GM21529 (cell line): Measurements from ENCODE around the gene MCC.

ENCODE experiments used
- ATAC-seq: cut with Tn5 transposase; IDR thresholded peaks from one replicate; pipeline ENCODE4 v1.9.1; 2021; ENCODE audit not compliant: unreplicated experiment

The MCC gene

DNA sequence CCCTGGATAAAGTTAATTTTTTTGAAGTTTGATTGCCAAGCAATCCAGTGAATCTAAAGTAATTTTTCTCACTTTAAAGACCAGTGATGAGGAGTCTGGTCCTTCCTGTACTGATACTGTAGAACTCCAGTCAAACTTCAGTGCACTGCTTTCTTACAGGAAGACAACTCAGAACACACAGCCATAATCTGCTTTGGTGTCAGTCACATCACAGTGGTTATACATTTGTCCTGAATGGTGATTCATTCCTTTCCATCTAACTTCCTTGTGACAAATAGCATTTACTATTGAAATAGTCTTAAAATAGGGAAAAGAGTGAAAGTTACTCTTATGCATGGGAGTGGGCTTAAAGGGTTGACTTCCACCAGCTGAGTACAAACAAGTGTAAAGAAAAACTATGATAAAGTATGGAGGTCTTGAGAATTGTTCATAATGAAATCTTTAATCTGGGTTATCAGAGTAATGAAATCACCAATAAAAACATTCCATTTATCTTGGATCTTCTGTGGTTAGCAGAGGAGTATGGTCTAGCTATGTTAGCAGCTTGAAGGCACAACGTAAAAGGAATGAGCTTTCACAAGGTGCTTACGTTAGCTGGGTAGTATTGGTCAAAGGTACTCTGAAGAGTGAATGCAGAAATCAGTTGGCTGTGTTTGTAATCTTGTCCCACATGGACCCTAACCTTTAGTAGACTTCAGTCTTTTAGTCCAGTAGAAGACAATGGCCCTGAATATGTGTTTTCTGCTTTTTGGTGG is 470.2 kb downstream of the MCC start:
- ATAC-seq, result no peak

DNA sequence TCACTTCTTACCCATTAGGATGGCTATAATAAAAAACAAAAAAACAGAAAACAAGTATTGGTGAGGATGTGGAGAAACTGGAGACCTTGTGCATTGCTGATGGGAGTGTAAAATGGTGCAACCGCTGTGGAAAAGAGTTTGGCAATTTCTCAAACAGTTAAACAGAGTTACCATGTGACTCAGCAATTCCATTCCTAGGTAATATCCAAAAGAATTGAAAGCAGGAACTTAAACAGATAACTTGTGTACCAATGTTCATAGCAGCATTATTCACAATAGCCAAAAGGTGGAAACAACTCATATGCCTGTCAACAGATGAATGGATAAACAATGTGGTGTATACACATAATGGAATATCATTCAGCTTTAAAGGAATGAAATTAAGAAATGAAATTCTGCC is 482.8 kb downstream of the MCC start:
- ATAC-seq, result no peak

DNA sequence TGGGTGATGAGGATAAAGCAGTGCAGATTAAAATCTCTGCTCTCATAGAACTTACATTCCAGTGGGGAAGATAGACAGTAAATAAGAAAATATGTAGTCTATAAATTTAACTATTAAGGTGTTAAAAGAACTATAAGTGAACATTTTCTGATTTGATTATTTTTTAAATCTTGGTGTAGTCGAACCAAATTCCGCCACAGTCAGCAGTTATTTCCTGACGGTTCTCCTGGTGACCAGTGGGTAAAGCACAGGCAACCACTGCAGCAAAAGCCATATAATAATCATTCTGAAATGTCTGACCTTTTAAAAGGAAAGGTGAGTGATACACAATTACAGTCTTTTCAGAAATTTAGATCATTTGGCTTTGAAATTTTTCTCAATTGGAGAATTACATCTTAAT is 484.5 kb downstream of the MCC start:
- no peak for ATAC-seq

DNA sequence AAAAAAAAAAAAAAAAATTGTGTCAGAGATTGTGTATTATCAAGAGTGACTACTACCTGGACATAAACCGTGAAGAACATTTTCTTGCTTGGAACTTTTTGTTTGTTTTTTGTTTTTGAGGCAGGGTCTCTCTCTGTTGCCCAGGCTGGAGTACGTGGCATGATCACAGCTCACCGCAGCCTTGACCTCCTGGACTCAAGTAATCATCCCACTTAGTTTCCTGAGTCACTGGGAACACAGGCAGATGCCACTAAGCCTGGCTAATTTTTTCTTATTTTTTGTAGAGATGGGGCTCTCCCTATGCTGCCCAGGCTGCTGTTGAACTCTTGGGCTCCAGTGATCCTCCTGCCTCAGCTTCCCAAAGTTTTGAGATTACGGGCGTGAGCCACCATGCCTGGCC is 485.8 kb downstream of the MCC start:
- no peak for ATAC-seq

DNA sequence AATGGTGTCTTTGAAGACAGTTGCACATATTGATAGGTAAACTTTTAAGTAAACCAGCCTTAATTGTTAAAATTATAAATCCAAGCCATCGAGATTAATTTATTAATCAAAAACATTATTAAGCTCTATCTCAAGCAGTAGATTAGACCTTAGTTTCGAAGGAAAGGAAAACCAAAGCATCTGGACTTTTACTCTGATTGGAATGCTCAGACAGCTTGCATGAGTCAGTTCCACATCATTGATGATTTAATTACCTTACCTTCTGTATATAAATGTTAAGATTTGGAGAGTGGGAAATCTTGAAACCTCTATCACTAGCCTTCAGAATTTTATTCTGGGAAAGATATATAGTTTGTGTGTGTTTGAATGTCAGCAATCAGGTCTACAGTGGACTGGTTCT is 487.8 kb downstream of the MCC start:
- ATAC-seq, result no peak

DNA sequence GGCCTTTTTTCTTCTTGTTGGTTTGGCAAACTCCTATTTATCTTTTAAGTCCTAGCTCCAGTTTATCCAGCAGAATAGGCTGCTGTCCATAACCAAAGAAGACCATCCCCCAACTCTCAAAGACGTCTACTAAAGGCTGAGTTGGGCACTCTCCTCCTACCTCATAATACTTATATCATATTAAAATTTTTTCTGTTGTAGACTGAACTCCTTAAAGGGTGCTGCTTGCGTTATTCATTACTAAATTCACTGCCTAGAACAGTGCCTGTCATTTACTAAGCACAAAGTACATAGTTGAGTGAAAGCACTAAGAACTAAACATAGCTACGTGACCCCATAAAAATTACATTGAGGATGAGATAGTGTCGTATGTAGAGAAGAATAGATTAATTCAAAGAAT is 490.0 kb downstream of the MCC start:
- ATAC-seq, result no peak

DNA sequence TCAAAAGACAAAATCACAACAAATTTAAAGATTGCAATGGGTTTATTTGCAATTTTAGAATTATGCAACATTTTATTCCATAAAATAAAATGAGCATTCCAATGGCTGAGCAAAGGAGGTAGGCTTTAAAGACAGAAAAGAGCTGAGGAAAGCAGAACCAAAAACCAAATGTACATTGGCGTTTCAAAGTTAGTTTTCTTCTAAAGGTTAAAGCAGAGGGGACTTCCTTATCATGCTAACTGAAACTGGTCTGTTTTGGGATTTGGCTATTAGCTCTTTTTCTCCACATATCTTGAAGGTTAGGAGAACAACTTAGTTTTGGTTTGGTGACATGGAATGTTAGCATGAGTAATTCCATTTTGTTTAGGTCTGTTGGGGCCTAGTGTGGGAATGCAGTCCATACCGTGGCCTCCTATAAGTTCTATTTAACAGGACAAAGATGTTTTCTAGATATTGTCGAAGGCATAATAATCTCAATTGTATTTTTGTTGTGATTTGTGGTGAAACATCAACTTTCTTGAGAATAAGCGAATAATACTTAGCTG is 491.4 kb downstream of the MCC start:
- ATAC-seq, result no peak

DNA sequence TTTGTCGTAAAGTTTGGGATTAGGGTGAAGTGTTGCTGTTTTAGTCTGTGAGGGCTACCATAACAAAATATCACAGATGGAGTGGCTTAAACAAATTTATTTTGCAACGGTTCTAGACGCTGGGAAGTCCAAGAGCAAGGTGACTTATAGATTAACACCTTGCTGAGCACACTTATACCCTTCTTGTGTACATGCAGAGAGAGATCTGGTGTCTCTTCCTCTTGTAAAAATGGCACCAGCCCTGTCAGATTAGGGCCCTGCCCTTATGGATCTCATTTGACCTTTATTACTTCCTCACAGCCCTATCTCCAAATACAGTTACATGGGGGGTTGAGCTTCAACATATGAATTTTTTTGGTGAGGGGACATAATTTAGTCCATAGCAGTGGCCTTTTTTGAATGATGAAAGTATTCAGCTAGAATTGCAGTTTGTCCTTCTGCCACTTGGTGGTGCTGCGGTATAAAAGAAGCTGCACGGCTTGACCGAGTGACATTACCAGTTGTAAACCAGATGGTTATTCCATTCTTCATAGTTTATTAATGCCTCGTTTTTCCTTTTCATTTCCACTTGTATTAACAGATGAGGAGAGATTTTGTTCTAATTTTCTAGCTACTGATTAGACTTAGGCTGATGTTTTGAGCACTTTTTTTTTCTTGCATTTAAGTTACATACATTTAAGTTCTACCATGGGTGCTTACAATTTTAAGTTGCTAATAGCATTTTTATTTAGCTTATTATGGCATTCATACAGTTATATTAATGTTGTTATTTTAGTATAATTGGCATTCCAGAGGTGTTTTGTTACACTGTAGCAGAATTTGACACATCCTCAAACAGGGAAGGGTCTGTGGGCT is 492.3 kb downstream of the MCC start:
- ATAC-seq, result peak; percentile 89

DNA sequence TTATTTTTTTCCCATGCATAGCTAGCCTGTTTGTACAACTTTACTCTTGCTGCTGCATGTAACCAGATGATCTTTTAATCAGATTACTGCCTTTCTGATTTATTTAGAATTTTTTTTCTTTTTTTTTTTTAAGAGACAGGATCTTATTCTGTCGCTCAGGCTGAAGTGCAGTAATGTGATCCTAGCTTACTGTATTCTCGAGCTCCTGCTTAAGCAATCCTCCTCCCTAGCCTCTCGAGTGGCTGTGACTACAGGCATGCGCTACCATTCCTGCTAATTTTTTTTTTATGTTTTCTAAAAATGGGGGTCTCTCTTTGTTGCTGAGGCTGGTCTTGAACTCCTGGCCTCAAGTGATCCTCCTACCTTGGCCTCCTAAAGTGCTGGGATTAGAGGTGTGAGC is 502.0 kb downstream of the MCC start:
- ATAC-seq, result no peak

DNA sequence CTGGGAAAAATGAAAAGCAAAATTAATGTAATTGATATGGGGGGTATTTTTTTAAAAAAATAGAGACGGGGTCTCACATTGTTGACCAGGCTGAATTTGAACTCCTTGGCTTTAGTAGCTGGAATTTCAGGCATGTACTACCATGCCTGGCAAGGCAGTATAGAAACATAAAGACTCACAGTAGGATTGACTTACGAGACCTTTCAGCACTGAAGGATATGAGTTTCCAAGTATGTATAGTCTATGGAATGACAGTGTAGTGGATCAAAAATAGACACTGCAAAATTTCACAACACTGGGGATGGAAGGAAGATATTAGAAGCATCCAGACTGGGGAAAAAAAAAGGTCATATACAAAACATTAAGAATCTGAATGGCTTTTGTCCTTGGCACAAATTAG is 504.9 kb downstream of the MCC start:
- no peak for ATAC-seq

DNA sequence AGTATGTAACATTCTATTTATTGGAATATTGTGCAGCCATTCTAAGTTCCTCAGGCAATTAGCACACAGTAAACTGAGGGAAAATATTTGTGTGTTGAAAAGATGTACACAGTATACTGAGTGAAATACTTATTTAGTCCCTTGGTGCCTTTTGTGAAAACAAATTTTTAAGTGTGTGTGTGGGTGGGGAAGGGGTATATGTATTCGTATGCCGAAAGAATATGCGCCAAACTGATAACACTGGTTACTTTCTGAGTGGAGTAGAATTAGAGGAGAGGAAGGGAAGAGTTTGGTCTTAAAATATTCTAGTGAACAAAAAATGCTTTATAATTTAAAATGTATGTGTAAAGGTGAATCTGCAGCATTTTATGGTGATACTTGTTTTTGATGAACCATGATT is 508.5 kb downstream of the MCC start:
- no peak for ATAC-seq

DNA sequence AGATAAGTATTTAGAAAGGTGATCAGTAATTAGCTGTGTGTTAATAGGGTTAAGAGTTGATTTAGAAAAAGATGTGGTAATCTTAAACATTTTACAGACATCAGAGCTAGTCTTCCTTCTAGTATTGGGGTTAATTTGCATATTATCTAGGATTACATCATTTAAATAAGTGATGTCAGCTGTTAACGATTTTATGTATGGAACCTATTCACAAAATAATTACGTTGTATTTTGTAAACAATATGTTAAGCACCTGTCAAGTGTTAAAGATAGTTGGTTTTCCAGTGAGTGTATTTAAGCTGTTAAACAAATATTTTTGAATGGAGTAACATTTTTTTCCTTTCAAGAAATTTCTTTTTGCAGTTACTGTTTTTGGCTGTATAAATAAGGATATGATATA is 509.4 kb downstream of the MCC start:
- ATAC-seq, result no peak

DNA sequence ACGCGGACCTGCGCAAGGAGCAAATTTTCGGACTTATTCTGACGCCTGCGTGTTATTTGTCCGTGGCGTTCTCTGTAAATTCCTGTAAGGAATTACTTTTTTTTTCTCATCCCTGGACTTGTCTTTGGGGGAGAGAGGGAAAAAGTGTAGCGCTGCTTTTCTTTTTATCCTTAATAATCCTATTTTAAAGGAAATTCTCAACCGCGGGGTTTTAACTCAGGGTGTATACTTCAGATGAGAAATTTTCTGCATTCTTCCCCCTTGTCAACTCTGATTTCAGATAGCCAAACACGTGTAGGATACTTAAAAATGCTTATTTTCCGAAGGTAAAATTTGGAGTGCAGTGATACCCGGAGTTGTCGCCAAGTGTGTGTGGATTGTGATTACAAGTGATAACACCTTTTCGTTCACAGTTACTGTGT is 510.8 kb downstream of the MCC start:
- no peak for ATAC-seq

DNA sequence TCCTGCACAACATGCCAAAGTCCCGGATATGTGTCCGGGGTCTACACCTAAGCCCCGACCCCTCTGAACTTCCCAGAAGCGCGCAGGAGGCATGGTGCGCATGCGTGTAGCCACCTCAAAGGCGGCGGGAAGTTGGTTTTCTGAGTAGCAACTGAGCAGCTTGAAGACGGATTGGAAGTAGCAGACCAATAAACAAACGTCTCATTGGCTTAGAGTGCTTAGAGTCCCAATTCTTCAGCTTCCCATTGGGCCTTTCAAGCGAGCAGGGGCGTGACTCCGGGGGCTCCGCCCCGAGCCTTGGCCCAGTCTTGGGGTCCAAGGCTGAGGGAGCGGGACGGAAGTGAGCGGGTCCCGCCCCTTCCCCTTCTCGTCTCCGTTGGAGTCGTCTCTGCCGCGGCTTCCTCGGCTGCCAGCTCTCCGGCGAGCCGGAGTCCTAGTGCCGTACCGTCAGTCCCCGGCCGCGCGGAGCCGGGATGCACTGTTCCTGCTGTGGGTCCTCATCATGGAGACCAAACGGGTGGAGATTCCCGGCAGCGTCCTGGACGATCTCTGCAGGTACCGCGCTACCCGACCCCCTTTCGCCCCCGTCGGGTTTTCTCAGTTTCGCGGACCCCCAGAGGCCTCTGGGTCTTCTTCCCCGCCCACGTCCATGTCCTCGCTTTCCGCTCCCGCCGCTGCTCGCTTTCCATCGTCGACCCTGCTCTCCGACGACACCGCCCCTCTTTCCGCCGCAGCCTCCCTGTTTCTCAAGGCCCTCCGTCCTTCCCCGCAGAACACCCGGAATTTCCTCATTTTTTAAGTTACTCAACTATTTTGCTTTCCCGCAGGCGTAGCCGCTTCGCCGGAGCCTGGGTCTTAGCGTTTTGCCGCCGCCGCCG is 511.6 kb downstream of the MCC start, which contains the start of gene DCP2:
Gene DCP2, plus strand, starts transcription at position 367 of the 878 bp plus-strand sequence. Its CDS starts 136 bp downstream, at position 503.
- peak; percentile 96 for ATAC-seq

DNA sequence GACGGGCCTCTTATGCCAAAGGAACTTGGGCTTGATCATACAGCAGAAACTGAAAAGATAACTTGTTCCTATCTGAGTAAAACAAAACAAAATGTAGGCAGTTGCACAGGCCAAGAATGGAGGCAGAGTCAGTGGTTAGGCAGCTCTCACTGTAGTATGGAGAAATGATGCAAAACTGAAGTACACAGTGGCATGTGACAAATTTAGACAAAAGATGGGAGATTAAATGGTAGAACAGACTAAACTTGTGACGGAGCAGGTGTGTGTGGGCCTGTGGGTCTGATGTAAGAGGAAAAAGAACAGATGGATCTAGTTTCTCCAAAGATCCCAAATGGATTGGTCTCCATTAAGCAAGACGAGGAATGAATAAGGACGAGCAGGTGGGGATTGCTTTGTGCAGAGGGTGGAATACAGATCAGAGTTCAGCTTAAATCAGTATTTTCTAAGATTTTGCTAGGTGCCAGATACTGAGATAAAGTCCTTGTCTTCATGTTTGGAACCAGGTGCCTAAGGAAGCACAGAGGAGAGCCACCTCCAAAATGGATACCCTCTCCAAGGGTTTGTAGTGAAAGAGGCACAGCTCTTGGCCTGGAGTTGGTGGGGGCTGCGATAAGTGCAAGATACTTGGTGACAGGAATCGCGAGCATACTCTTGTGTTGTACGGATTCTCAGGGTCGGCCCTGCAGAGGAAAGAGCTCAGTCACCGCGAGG is 512.4 kb downstream of the MCC start:
- ATAC-seq, result peak; percentile 19

DNA sequence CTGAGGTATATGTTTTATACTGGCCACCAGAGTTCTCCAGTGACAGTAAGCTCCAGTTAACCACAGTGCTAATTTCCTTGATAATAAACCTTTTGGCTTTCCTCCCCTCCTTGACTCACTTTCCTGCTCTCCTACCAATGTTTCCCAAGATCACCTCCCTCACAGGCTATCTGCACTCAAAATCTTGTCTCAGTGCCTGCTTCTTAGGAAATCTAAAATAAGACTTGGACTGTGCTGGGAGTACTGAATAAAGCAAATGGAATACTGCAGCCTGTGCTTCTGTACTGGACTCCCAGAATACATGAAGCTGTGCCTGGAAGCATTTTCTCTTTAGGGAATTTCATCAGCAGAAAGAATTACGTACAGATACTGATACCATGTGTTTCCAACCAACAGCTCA is 513.4 kb downstream of the MCC start:
- no peak for ATAC-seq

DNA sequence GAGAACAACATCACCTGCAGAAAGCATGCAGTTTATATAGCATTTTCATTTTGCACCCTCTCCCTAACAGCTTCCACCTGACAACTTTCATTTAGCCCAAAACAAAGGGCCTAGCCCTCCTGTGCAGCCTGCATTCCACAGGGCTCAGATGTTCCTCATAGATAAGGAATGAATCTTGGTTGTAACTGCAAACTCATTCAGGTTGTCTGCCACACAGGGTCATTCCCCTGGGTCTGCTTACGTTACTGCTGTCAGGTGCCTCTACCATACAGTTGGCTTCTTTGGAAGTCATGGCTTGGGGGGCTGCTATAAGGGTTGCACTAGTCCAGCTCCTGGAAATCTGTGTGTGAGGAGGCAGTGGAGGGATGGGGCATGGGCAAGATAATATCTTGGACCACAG is 514.3 kb downstream of the MCC start:
- ATAC-seq, result no peak

DNA sequence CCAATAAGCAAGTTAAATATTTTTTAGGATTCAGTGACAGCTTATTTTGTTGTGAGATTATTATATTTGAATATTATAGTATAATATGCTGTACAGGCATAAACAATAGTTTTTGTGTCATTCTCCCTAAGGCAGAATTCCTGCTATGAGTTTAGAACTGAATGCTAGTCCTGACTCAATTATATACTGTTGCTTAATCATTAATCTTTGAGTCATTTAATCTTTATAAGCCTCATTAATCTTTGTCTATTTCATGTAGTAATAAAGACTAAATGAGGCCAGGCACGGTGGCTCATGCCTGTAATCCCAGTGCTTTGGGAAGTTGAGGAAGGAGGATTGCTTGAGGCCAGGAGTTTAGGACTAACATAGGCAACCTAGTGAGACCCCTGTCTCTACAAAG is 515.2 kb downstream of the MCC start:
- no peak for ATAC-seq
